WERI-Rb-1 (cell line): Measurements from ENCODE around the gene ATP6V1D.

Source experiments
- DNase-seq: peaks from one replicate; pipeline ENCODE4 v3.0.0-alpha.2; 2020
- H3K27ac ChIP-seq: fragments of 250-450 bp; sonication (Bioruptor Pico); 2 replicates; pipeline ENCODE4 v1.5.1; 2020; ENCODE audit warnings: mild to moderate bottlenecking, moderate library complexity
- H3K27me3 ChIP-seq: fragments of 250-450 bp; sonication (Bioruptor Pico); 2 replicates; pipeline ENCODE4 v1.5.1; 2021; ENCODE audit warnings: mild to moderate bottlenecking, low read depth, moderate library complexity; ENCODE audit not compliant: insufficient read depth, severe bottlenecking
- H3K36me3 ChIP-seq: fragments of 250-450 bp; sonication (Bioruptor Pico); 2 replicates; pipeline ENCODE4 v1.5.1; 2020; ENCODE audit warnings: mild to moderate bottlenecking, moderate library complexity
- H3K4me3 ChIP-seq: 2 replicates; pipeline ENCODE4 v1.5.1; 2011; ENCODE audit warnings: low read depth, mild to moderate bottlenecking, control low read depth, low read length
- H3K9me3 ChIP-seq: fragments of 250-450 bp; sonication (Bioruptor Pico); 2 replicates; pipeline ENCODE4 v1.5.1; 2021; ENCODE audit warnings: mild to moderate bottlenecking, moderate library complexity; ENCODE audit not compliant: severe bottlenecking
- CTCF ChIP-seq: IDR thresholded peaks from 2 replicates; pipeline ENCODE4 v1.5.1; 2011; ENCODE audit warnings: low read depth, mild to moderate bottlenecking, control low read depth, inconsistent platforms, low read length

The ATP6V1D gene

GRCh38 chr14:67373347-67373746 lies 13.7 kb upstream of the ATP6V1D start:
- TF ChIP-seq CTCF, result no peak
- Histone ChIP-seq H3K4me3 (no peak overlapping the region), H3K36me3 (peaks cover 83% of the 10 kb centered on the region), H3K9me3 (no peaks in the 10 kb centered on the region), H3K27ac (no peak overlapping the region), H3K27me3 (no peaks in the 10 kb centered on the region)
- DNase-seq, result no peak

DNA sequence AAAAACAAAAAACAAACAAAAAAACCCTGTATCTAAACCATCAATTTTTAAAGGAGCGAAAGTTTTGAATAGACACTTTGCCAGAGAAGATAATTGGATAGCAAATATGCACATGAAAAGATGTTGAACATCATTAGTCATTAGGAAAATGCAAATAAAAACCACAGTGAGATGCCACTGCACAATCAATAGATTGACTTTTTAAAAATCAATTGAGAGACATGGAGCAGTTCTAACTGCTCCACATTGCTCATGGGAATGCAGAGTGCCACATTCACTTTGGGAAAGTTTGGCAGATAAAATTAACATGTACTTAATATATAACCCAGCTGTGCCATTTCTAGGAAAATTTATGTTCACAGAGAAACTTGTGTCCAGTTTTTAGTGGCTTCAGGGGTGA lies 13.2 kb upstream of the ATP6V1D start:
- DNase-seq, result no peak
- H3K9me3 ChIP-seq, result no peaks in the 10 kb centered on the region
- H3K4me3 ChIP-seq, result no peak overlapping the region
- H3K36me3 ChIP-seq, result peaks cover 87% of the 10 kb centered on the region
- no peak overlapping the region for H3K27ac ChIP-seq
- TF ChIP-seq CTCF, result no peak
- H3K27me3 ChIP-seq, result no peaks in the 10 kb centered on the region

- no peaks in the 10 kb centered on the region for H3K9me3 ChIP-seq
- TF ChIP-seq CTCF, result no peak
- peaks cover 84% of the 10 kb centered on the region for H3K36me3 ChIP-seq
- DNase-seq, result no peak
- H3K27ac ChIP-seq, result no peak overlapping the region
- H3K27me3 ChIP-seq, result no peaks in the 10 kb centered on the region
- H3K4me3 ChIP-seq, result no peak overlapping the region
Measured at GRCh38 chr14:67371247-67372148, 11.9 kb upstream of the ATP6V1D start.

DNA sequence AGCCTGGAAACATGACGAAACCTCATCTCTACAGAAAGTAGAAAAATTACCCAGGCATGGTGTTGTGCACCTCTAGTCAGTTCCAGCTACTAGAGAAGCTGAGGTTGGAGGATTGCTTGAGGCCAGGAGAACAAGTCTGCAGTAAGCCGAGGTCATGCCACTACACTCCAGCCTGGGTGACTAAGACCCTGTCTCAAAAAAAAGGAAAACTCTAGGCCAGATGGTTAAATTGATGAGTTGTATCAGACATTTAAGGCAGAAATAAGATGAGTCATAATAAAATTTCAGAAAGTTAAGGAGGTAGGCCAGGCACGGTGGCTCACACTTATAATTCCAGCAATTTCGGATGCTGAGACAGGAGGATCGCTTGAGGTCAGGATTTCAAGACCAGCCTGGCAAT lies 11.2 kb upstream of the ATP6V1D start:
- DNase-seq, result no peak
- Histone ChIP-seq H3K27ac (no peak overlapping the region), H3K36me3 (peaks cover 84% of the 10 kb centered on the region), H3K9me3 (no peaks in the 10 kb centered on the region), H3K4me3 (no peak overlapping the region), H3K27me3 (no peaks in the 10 kb centered on the region)
- TF ChIP-seq CTCF, result no peak

DNA sequence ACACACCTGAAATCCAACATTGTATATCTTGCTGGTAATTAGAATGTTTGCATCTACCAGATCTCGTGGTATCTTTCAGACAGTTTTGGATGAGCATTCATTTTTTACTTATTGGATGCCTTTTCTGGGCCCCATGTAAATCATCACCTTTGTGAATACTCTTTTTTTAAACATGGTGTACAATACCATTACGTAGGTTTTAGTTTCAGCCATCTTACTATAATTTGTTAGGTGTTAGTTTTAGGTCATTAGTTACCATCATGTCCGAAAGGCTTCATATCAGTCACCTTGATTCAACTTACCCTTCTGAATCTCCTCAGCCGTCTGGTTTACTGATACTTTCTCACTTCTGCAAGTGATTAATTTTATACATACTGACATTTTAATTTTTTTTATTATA lies 5.9 kb upstream of the ATP6V1D start:
- DNase-seq, result no peak
- TF ChIP-seq CTCF, result no peak
- Histone ChIP-seq H3K9me3 (no peaks in the 10 kb centered on the region), H3K4me3 (no peak overlapping the region), H3K27me3 (no peaks in the 10 kb centered on the region), H3K36me3 (peaks cover 73% of the 10 kb centered on the region), H3K27ac (no peak overlapping the region)
